Prostate gland (tissue), 2 donors: Measurements from ENCODE around the gene C4orf50.

Experiments
- POLR2A ChIP-seq: fragments of 450-650 bp; IDR thresholded peaks from one replicate; pipeline ENCODE4 v1.6.1; 2016; ENCODE audit warnings: antibody characterized with exemption, mild to moderate bottlenecking
- POLR2AphosphoS5 ChIP-seq: sonication (generic); formaldehyde crosslinking; IDR thresholded peaks from one replicate; pipeline ENCODE4 v1.6.1; 2017; ENCODE audit warnings: antibody characterized with exemption
- TF ChIP-seq, protein P1 (sequence below), 4 experiments: fragments of 200-600 bp in 2 of 4; fragments of 450-650 bp in 2 of 4; sonication (generic) in 2 of 4; IDR thresholded peaks; 1 replicate in 3 of 4; 2 replicates in 1 of 4; pipeline ENCODE4 v1.5.1; 2016 to 2019; ENCODE audit warnings: antibody characterized with exemption in 4 of 4, mild to moderate bottlenecking in 2 of 4, moderate library complexity in 2 of 4

DNA sequence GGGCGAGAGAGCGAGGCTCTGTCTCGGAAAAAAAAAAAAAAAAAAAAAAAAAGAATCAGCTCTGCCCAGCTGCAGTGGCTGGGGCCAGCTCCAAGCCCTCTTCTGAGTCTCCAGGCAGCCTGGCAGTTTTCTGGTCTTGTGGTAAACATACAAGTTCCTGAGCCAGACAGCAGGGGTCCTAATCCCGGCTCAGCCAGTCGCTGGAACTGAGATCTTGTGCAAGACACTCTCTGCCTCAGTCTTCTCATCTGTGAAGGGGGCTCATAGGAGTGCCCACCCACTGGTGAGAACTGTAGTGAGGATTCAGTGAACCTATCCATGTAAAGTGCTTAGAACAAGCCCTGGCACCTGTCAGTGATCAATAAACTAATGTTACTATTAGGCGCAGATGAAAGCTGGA is 41.8 kb downstream of the C4orf50 start:
- TF ChIP-seq POLR2A, result no peak
- TF ChIP-seq, protein P1, sequence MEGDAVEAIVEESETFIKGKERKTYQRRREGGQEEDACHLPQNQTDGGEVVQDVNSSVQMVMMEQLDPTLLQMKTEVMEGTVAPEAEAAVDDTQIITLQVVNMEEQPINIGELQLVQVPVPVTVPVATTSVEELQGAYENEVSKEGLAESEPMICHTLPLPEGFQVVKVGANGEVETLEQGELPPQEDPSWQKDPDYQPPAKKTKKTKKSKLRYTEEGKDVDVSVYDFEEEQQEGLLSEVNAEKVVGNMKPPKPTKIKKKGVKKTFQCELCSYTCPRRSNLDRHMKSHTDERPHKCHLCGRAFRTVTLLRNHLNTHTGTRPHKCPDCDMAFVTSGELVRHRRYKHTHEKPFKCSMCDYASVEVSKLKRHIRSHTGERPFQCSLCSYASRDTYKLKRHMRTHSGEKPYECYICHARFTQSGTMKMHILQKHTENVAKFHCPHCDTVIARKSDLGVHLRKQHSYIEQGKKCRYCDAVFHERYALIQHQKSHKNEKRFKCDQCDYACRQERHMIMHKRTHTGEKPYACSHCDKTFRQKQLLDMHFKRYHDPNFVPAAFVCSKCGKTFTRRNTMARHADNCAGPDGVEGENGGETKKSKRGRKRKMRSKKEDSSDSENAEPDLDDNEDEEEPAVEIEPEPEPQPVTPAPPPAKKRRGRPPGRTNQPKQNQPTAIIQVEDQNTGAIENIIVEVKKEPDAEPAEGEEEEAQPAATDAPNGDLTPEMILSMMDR (IDR thresholded peaks at IDR 0.05), result no peak
- TF ChIP-seq POLR2AphosphoS5, result no peak
